Choroid plexus epithelial cell (primary cell): ENCODE measurements around the gene CDAN1.

Experiments
- DNase-seq: peaks from one replicate; pipeline ENCODE4 v3.0.0-alpha.2; 2010; ENCODE audit warnings: low read depth
- H3K4me3 ChIP-seq: 2 replicates; pipeline ENCODE4 v1.5.1; 2011; ENCODE audit warnings: low read depth, mild to moderate bottlenecking, control low read depth, low read length, moderate library complexity
- TF ChIP-seq, protein P1 (sequence below): conservative IDR thresholded peaks from 2 replicates; pipeline ENCODE4 v1.5.1; 2011; ENCODE audit warnings: low read depth, mild to moderate bottlenecking, control low read depth, inconsistent platforms, low read length, moderate library complexity

Gene CDAN1

DNA sequence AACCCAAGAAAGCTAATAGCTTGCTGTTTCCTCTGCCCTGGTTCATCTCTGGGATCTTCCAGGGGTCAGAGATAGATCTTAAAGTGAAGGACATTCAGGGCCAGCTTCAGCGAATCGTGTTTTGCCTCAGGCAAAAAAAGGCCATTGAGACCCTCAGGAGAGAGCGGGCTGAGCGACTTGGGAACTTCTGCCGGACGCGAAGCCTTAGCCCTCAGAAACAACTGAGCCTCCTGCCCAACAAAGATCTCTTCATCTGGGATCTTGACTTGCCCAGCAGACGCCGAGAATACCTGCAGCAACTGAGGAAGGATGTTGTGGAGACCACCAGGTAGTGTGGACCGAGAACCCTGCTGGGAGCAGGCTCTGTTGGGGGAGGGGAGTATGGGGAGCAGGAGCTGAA is 42.5 kb downstream of the CDAN1 start:
- no peak for DNase-seq
- TF ChIP-seq, protein P1, sequence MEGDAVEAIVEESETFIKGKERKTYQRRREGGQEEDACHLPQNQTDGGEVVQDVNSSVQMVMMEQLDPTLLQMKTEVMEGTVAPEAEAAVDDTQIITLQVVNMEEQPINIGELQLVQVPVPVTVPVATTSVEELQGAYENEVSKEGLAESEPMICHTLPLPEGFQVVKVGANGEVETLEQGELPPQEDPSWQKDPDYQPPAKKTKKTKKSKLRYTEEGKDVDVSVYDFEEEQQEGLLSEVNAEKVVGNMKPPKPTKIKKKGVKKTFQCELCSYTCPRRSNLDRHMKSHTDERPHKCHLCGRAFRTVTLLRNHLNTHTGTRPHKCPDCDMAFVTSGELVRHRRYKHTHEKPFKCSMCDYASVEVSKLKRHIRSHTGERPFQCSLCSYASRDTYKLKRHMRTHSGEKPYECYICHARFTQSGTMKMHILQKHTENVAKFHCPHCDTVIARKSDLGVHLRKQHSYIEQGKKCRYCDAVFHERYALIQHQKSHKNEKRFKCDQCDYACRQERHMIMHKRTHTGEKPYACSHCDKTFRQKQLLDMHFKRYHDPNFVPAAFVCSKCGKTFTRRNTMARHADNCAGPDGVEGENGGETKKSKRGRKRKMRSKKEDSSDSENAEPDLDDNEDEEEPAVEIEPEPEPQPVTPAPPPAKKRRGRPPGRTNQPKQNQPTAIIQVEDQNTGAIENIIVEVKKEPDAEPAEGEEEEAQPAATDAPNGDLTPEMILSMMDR, result no peak
- no peak overlapping the region for H3K4me3 ChIP-seq

DNA sequence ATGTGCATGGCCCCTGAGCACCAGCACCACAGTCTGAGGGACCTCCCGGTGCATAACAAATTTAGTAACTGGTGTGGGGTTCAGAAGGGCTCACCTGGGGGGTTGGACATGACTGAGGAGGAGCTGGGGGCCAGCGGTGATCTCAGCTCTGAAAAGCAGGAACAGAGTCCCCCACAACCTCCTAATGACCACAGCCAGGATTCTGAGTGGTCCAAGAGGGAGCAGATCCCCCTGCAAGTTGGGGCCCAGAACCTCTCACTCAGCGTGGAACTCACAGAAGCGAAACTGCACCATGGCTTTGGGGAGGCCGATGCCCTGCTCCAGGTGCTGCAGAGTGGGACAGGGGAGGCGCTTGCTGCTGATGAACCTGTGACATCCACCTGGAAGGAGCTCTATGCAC is 43.0 kb downstream of the CDAN1 start:
- TF ChIP-seq, protein P1, result no peak
- DNase-seq, result no peak

DNA sequence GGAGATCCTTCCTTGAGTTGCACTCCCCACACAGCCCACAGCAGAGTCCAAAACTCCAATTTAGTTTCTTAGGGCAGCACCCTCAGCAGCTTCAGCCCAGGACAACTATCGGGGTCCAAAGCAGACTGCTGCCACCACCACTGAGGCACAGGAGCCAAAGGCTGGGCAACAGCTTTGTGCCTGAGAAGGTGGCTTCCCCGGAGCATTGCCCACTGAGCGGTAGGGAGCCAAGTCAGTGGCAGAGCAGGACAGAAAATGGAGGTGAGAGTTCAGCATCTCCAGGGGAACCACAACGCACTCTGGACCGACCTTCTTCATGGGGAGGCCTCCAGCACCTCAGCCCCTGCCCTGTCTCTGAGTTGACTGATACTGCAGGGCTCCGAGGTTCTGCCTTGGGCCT is 43.4 kb downstream of the CDAN1 start:
- no peak for DNase-seq
- H3K4me3 ChIP-seq, result no peak overlapping the region
- TF ChIP-seq, protein P1, result no peak

More for the DNA sequence above, 43.0 kb downstream of the CDAN1 start:
- H3K4me3 ChIP-seq, result no peak overlapping the region

DNA sequence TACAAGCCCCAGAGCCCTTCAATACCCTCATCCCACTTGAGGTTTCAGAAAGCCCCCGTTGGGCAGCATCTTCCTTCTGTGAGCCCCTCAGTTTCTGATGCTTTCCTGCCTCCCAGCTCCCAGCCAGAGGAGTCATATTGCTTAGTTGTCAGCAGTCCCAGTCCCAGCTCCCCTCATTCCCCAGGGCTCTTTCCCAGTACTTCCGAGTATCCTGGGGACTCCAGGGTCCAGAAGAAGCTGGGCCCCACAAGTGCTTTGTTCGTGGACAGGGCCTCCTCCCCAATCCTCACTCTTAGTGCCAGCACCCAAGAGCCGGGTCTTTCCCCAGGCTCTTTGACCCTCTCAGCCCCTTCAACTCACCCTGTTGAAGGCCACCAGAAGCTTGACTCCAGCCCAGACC is 43.9 kb downstream of the CDAN1 start:
- TF ChIP-seq, protein P1, result no peak
- no peak for DNase-seq
- no peak overlapping the region for H3K4me3 ChIP-seq

DNA sequence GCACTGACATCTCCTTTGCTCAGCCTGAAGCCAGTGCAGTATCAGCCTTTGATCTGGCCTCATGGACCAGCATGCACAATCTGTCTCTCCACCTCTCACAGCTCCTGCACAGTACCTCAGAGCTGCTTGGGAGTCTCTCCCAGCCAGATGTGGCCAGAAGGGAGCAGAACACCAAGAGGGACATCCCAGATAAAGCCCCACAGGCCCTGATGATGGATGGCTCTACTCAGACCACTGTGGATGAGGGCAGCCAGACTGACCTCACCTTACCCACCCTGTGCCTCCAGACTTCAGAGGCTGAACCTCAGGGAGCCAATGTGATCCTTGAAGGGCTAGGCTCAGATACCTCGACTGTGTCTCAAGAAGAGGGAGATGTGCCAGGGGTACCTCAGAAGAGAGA is 44.4 kb downstream of the CDAN1 start:
- H3K4me3 ChIP-seq, result no peak overlapping the region
- DNase-seq, result no peak
- TF ChIP-seq, protein P1, result no peak

DNA sequence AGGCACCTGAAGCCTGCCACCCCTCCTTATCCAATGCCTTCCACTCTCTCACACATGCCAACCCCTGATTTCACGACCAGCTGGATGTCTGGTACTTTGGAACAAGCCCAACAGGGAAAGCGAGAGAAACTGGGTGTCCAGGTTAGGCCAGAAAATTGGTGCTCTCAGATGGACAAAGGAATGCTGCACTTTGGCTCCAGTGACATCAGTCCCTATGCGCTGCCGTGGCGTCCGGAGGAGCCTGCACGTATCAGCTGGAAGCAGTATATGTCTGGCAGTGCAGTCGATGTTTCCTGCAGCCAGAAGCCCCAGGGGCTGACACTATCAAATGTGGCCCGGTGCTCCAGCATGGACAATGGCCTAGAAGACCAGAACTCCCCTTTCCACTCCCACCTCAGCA is 45.2 kb downstream of the CDAN1 start:
- no peak overlapping the region for H3K4me3 ChIP-seq
- TF ChIP-seq, protein P1, result no peak
- DNase-seq, result no peak

DNA sequence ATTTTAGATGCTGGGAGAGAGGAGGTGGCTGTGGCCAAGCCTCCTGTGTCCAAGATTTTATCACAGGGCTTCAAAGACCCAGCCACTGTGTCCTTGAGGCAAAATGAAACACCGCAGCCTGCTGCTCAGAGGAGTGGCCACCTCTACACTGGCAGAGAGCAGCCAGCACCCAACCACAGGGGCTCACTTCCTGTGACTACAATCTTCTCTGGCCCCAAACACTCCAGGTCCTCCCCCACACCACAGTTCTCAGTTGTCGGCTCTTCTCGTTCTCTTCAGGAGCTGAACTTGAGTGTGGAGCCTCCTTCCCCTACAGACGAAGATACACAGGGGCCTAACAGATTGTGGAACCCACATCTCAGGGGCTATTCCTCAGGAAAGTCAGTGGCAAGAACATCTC is 45.6 kb downstream of the CDAN1 start:
- TF ChIP-seq, protein P1, result no peak
- no peak overlapping the region for H3K4me3 ChIP-seq
- DNase-seq, result no peak
